Adrenal gland (tissue), 19 donors: Measurements from ENCODE around the gene PIRT. TPM values are rescaled to one million over a fixed set of nuclear protein-coding genes. Genes with fewer than 3 reads are reported as not detected.
A peak's percentile ranks its signal among the peaks of the same experiment; 100 is the strongest.

Source experiments
- DNase-seq, 7 donors: peaks; one replicate each; pipeline ENCODE4 v3.0.0-alpha.2; 2019 to 2020
- H3K27ac ChIP-seq, 5 donors: fragments of 200-600 bp; sonication (generic) in 4 of 5; 1 replicate in 3 of 5; 2 replicates in 2 of 5; pipeline versions ENCODE4 v1.5.1 to v1.8.0; 2016 to 2020; ENCODE audit warnings: mild to moderate bottlenecking in 1 of 5
- H3K27me3 ChIP-seq: fragments of 200-600 bp; 2 replicates; pipeline ENCODE4 v1.8.0; 2021
- H3K36me3 ChIP-seq, 2 donors: fragments of 200-600 bp; replicated peaks in 1 of 2; 1 replicate in 1 of 2; 2 replicates in 1 of 2; pipeline versions ENCODE4 v1.5.1 to v1.8.0; 2018 to 2022
- H3K4me1 ChIP-seq, 2 donors: fragments of 200-600 bp; replicated peaks in 1 of 2; 1 replicate in 1 of 2; 2 replicates in 1 of 2; pipeline versions ENCODE4 v1.5.1 to v1.8.0; 2018 to 2021
- H3K4me3 ChIP-seq, 4 donors: fragments of 200-600 bp; sonication (generic) in 3 of 4; one replicate each; pipeline ENCODE4 v1.5.1; 2016 to 2018
- H3K9me3 ChIP-seq, 3 donors: fragments of 200-600 bp; sonication (generic) in 1 of 3; replicated peaks in 1 of 3; 1 replicate in 2 of 3; 2 replicates in 1 of 3; pipeline versions ENCODE4 v1.5.1 to v1.8.0; 2016 to 2021
- CTCF ChIP-seq, 6 experiments: fragments of 450-650 bp in 4 of 6; fragments of 200-600 bp in 2 of 6; sonication (generic) in 1 of 6; IDR thresholded peaks; 1 replicate in 5 of 6; 2 replicates in 1 of 6; pipeline versions ENCODE4 v1.5.1 to v1.8.0; 2016 to 2021; ENCODE audit warnings: antibody characterized with exemption in 6 of 6, mild to moderate bottlenecking in 2 of 6, moderate library complexity in 1 of 6
- POLR2A ChIP-seq, 2 donors: fragments of 450-650 bp; IDR thresholded peaks; one replicate each; pipeline ENCODE4 v1.6.1; 2017; ENCODE audit warnings: antibody characterized with exemption in 2 of 2, mild to moderate bottlenecking in 2 of 2, moderate library complexity in 1 of 2
- WGBS, 4 donors: extraction: QIAGEN DNeasy Blood & Tissue Kit in 2 of 4; methylation state at CpG; one replicate each; pipeline versions ENCODE4 v1.1.5 to v1.1.7; 2013 to 2017; 5-methylcytosine and 5-hydroxymethylcytosine counted together
- intact Hi-C, 2 donors: fragments of 100-400 bp; cut with DNase I; formaldehyde crosslinking; loops; one replicate each; pipeline versions ENCODE4 v1.14.1 to v1.15.0; 2022 to 2023
- long read RNA-seq, 10 donors: library from polyadenylated mRNA in 3 of 10; unstranded in 2 of 10; stranded (forward) in 1 of 10; transcript quantifications; one replicate each; pipeline ENCODE4 v2.0.0 and lab custom pipeline, GENCODE V29; 2021 to 2026
- polyA plus RNA-seq, 3 donors: library from polyadenylated mRNA; stranded (reverse); fragments of 200-250 nt in 2 of 3; fragments of 350-450 nt in 1 of 3; fragmentation: Illumina TruSeq in 1 of 3; extraction: RNeasy Lipid Tissue Mini Kit (QIAGEN cat#74804) in 1 of 3; gene quantifications; one replicate each; pipeline ENCODE4 v1.2.3, GENCODE V29; 2013 to 2014
- total RNA-seq, 9 donors: library from RNA; depleted of rRNA in 4 of 9; stranded (reverse); fragments of >200 nt in 4 of 9; fragments of 120-200 nt in 1 of 9; fragmentation: NEBNext Ultra II Directional in 1 of 9; extraction: Animal tissue kit (Norgen Biotek cat#: 25700) in 1 of 9; gene quantifications; one replicate each; pipeline versions ENCODE4 v1.1.0 to v1.2.4, GENCODE V29; 2013 to 2023
- donor health status: healthy with polysubstance abuse.
- donor health status: Bipolar disorder and iron deficiency.
- donor health status: DM: yes; HTN: yes; CAD: no.
- donor health status: DM: no; HTN: no; CAD: no.
- donor health status: DM: no; HTN: no; CAD: no.
- donor health status: DM: yes; HTN: yes; CAD: no.

The PIRT gene
- total RNA-seq = 1 to 10 TPM in 3 of 9 donors, under 1 TPM in 2, not detected in 4; 0.10 to 2.2 (median 1.1) TPM
- under 1 TPM; 0.10 to 0.84 (median 0.16) TPM for polyA plus RNA-seq
- long read RNA-seq, donor 1 = 0 reads
- long read RNA-seq, donor 2 = 0 reads
- long read RNA-seq, donor 3 = 0 reads
- long read RNA-seq, donor 4 = 0 reads
- long read RNA-seq, donor 5 = 0 reads
- long read RNA-seq, donor 6 = 0 reads
- long read RNA-seq, donor 7 = 0 reads
- long read RNA-seq, donor 8 = 0 reads
- long read RNA-seq, donor 9 = 0 reads
- long read RNA-seq, donor 10 = 0 reads

DNA sequence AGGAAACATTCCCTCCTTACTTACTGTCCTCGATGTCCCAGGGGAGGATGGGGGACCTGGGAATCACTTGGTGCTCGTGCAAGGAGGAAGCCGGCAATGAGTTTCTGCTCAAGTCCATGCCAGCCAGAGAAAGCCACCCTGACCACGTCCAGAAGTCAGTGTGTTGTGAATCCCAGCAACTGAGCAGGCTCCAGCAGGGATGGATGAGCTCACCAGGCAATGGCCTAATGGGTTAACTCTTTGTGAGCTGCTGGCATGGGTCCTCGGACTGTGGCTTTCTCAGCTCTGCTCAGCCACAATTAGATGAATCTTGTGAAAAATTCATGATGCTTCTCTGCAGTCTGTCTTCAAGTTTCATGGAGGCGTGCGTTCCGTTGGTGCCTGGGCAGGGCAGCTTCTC is at the start of gene PIRT:
TSS of gene PIRT (minus strand) at position 167 of the 400 bp plus-strand sequence. CDS start 12,442 bp downstream, outside the sequence.
- Histone ChIP-seq H3K27me3 (no peaks in the 10 kb centered on the region), H3K4me1 (no peaks in the 10 kb centered on the region), H3K27ac (no peak within 1 kb of the TSS), H3K36me3 (no peaks in the 10 kb centered on the region), H3K9me3 (no peaks in the 10 kb centered on the region), H3K4me3 (no peak within 1 kb of the TSS)
- no peak for DNase-seq
- WGBS, 4 donors = 72 to 89% (median 77%) methylated on average over 5 to 8 of the region's 8 CpGs
- TF ChIP-seq POLR2A (IDR thresholded peaks at IDR 0.05) (no peak), CTCF (IDR thresholded peaks at IDR 0.05) (no peak)
- intact Hi-C loops = loop anchor here in 1 of 2 donors (5.0 kb wide), 1 partner anchor 86 kb away; no protein-coding TSS in a partner anchor

GRCh38 chr17:10881959-10882358 is 44.1 kb upstream of the PIRT start:
- no peak for DNase-seq
- 28 to 44% (median 37%) methylated on average over 4 of the region's 4 CpGs for WGBS, 4 donors
- intact Hi-C loops = no loop called here
- H3K4me1 ChIP-seq = no peaks in the 10 kb centered on the region
- no peaks in the 10 kb centered on the region for H3K27me3 ChIP-seq
- H3K36me3 ChIP-seq = no peaks in the 10 kb centered on the region
- no peak overlapping the region for H3K27ac ChIP-seq
- H3K4me3 ChIP-seq = no peak overlapping the region
- H3K9me3 ChIP-seq = no peaks in the 10 kb centered on the region
- TF ChIP-seq CTCF (IDR thresholded peaks at IDR 0.05) = no peak
- no peak for TF ChIP-seq POLR2A (IDR thresholded peaks at IDR 0.05)

GRCh38 chr17:10879190-10879836 is 41.4 kb upstream of the PIRT start:
- TF ChIP-seq CTCF (IDR thresholded peaks at IDR 0.05) (no peak), POLR2A (IDR thresholded peaks at IDR 0.05) (no peak)
- intact Hi-C loops = loop anchor here in 1 of 2 donors (5.0 to 10.0 kb wide), 2 partner anchors 268 to 765 kb away; no protein-coding TSS in a partner anchor
- 12 to 16% (median 14%) methylated on average over 9 of the region's 9 CpGs for WGBS, 4 donors

DNA sequence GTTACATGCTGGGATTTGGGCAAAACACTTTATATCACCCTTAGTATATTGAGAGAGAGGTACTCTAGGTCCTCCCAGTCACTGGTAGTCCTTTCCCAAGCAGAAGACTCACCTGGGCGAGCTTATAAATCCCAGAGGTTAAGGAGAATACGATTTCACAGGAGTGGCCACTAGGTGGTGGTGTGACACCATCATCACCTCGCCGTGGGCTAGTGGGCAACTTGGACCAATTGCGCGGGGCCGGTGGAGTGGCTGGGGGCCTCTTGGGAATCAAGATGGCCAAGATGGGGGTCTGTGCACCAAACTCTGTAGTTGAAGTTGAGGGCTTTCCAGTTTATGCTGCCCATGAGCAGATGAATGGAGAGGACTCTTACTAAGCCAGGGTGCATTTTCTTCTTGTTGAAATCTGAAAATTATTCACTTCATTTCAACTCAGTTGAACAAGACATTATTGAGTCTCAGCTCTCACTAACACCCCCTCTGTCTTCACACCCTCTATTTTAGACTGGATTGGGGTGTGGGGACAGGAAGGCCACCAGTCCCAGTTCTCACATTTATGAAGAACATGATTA is 38.2 kb upstream of the PIRT start:
- no peak overlapping the region for H3K27ac ChIP-seq
- TF ChIP-seq CTCF (IDR thresholded peaks at IDR 0.05) (peak; percentile 34 to 72 (median 55)), POLR2A (IDR thresholded peaks at IDR 0.05) (no peak)
- H3K36me3 ChIP-seq = no peaks in the 10 kb centered on the region
- intact Hi-C loops = loop anchor here in 1 of 2 donors (5.0 to 10.0 kb wide), 2 partner anchors 271 to 769 kb away; no protein-coding TSS in a partner anchor
- no peaks in the 10 kb centered on the region for H3K4me1 ChIP-seq
- no peak overlapping the region for H3K4me3 ChIP-seq
- no peaks in the 10 kb centered on the region for H3K27me3 ChIP-seq
- H3K9me3 ChIP-seq = no peaks in the 10 kb centered on the region
- 0 to 6% (median 3%) methylated on average over 4 to 7 of the region's 7 CpGs for WGBS, 4 donors
- DNase-seq = peak in 6 of 7 donors; percentile 19 to 59 (median 36)

More at GRCh38 chr17:10879190-10879836, 41.4 kb upstream of the PIRT start:
- H3K4me1 ChIP-seq = no peaks in the 10 kb centered on the region
- no peak overlapping the region for H3K27ac ChIP-seq
- no peaks in the 10 kb centered on the region for H3K36me3 ChIP-seq
- no peaks in the 10 kb centered on the region for H3K9me3 ChIP-seq
- DNase-seq = no peak
- H3K27me3 ChIP-seq = no peaks in the 10 kb centered on the region
- H3K4me3 ChIP-seq = no peak overlapping the region
